ENCODE measurements around the gene MAD1L1.

DNA sequence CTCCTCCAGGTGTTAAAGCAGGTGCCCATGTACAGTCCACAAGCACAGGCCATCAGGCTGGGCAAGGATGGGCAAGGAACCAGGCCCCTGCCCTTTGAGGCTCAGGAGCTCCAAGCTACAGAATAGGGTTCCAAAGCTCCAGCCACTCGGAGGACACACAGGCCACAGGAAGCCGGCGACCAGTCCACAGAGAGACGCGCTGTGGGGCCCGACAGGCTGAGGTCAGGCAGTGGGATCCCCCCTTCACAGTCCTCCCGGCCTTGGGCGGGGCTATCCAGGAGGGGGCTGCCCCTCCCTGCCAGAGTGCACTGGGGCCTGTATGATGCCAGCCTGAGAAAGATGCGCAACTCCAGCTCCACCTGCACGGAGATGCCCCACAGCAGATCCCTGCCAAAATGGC is 34.0 kb downstream of the MAD1L1 start:
- TF ChIP-seq, protein P1, sequence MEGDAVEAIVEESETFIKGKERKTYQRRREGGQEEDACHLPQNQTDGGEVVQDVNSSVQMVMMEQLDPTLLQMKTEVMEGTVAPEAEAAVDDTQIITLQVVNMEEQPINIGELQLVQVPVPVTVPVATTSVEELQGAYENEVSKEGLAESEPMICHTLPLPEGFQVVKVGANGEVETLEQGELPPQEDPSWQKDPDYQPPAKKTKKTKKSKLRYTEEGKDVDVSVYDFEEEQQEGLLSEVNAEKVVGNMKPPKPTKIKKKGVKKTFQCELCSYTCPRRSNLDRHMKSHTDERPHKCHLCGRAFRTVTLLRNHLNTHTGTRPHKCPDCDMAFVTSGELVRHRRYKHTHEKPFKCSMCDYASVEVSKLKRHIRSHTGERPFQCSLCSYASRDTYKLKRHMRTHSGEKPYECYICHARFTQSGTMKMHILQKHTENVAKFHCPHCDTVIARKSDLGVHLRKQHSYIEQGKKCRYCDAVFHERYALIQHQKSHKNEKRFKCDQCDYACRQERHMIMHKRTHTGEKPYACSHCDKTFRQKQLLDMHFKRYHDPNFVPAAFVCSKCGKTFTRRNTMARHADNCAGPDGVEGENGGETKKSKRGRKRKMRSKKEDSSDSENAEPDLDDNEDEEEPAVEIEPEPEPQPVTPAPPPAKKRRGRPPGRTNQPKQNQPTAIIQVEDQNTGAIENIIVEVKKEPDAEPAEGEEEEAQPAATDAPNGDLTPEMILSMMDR (IDR thresholded peaks at IDR 0.05; ENCODE audit: insufficient read depth, low read length, poor library complexity, severe bottlenecking) = no peak
- no peak for TF ChIP-seq EZH2phosphoT487 (conservative IDR thresholded peaks at IDR 0.05; ENCODE audit: low read length)
